Fibroblast of lung (primary cell): ENCODE results near the gene CRADD. TPM values are rescaled to one million over a fixed set of nuclear protein-coding genes. Genes with fewer than 3 reads are reported as not detected.

Experiments used
- DNase-seq, 2 donors: peaks; one replicate each; pipeline versions ENCODE4 v3.0.0 to v3.0.0-alpha.2; 2010; ENCODE audit warnings: low read depth in 2 of 2
- H2AFZ ChIP-seq: 2 replicates; pipeline ENCODE4 v1.5.1; 2012; ENCODE audit warnings: low read length, control low read depth, inconsistent platforms
- H3K27ac ChIP-seq: 2 replicates; pipeline ENCODE4 v1.5.1; 2011; ENCODE audit warnings: low read length, control low read depth; ENCODE audit not compliant: insufficient read depth
- H3K27me3 ChIP-seq: 2 replicates; pipeline ENCODE4 v1.5.1; 2011; ENCODE audit warnings: mild to moderate bottlenecking, low read length; ENCODE audit not compliant: control insufficient read depth, insufficient read depth
- H3K36me3 ChIP-seq: 2 replicates; pipeline ENCODE4 v1.5.1; 2011; ENCODE audit warnings: low read length; ENCODE audit not compliant: control insufficient read depth, insufficient read depth
- H3K4me1 ChIP-seq: 2 replicates; pipeline ENCODE4 v1.5.1; 2011; ENCODE audit warnings: low read length; ENCODE audit not compliant: control insufficient read depth, insufficient read depth; ENCODE audit errors: extremely low read depth
- H3K4me2 ChIP-seq: 2 replicates; pipeline ENCODE4 v1.5.1; 2011; ENCODE audit warnings: low read length, control low read depth; ENCODE audit not compliant: insufficient read depth; ENCODE audit errors: extremely low read depth
- H3K4me3 ChIP-seq, 4 experiments: fragments of 200-600 bp in 1 of 4; sonication (generic) in 1 of 4; replicated peaks in 1 of 4; 2 replicates each; pipeline ENCODE4 v1.5.1; 2011 to 2016; ENCODE audit warnings: low read length in 4 of 4, low read depth in 3 of 4, mild to moderate bottlenecking in 3 of 4, control low read depth in 2 of 4, inconsistent platforms in 1 of 4, mixed read lengths in 1 of 4; ENCODE audit not compliant: insufficient read depth in 1 of 4; ENCODE audit errors: control extremely low read depth in 1 of 4
- H3K79me2 ChIP-seq: 2 replicates; pipeline ENCODE4 v1.5.1; 2012; ENCODE audit warnings: mild to moderate bottlenecking, low read length, inconsistent platforms; ENCODE audit not compliant: control insufficient read depth, insufficient read depth
- H3K9ac ChIP-seq: 2 replicates; pipeline ENCODE4 v1.5.1; 2011; ENCODE audit warnings: mild to moderate bottlenecking, low read length, control low read depth; ENCODE audit not compliant: insufficient read depth
- H3K9me3 ChIP-seq: 2 replicates; pipeline ENCODE4 v1.5.1; 2012; ENCODE audit warnings: low read depth, low read length; ENCODE audit not compliant: control insufficient read depth, insufficient read depth
- H4K20me1 ChIP-seq: 2 replicates; pipeline ENCODE4 v1.5.1; 2011; ENCODE audit warnings: low read length; ENCODE audit not compliant: control insufficient read depth, insufficient read depth; ENCODE audit errors: extremely low read depth
- EZH2 ChIP-seq: IDR thresholded peaks from 2 replicates; pipeline ENCODE4 v1.5.1; 2012; ENCODE audit warnings: low read length, control low read depth, mild to moderate bottlenecking; ENCODE audit errors: missing control alignments
- polyA plus RNA-seq, 2 donors: library from polyadenylated mRNA; depleted of rRNA in 1 of 2; stranded (reverse) in 1 of 2; unstranded in 1 of 2; fragments of >200 nt; gene quantifications; 2 replicates each; pipeline ENCODE4 v1.2.1, GENCODE V29; 2011 to 2012; ENCODE audit warnings: missing spikeins in 1 of 2
- total RNA-seq: library from RNA; depleted of rRNA; stranded (reverse); fragments of >200 nt; gene quantifications from 2 replicates; pipeline ENCODE4 v1.2.1, GENCODE V29; 2014
- TF ChIP-seq, protein P1 (sequence below), 2 donors: IDR thresholded peaks in 1 of 2; conservative IDR thresholded peaks in 1 of 2; 1 replicate in 1 of 2; 2 replicates in 1 of 2; pipeline ENCODE4 v1.5.1; 2011 to 2012; ENCODE audit warnings: low read length in 2 of 2, control low read depth in 1 of 2, inconsistent platforms in 1 of 2, low read depth in 1 of 2, mild to moderate bottlenecking in 1 of 2

The CRADD gene
- total and polyA plus RNA-seq, 2 donors (not counting 1 experiment from before 2014, with no cell fraction given), result 13.5 to 21.1 TPM

DNA sequence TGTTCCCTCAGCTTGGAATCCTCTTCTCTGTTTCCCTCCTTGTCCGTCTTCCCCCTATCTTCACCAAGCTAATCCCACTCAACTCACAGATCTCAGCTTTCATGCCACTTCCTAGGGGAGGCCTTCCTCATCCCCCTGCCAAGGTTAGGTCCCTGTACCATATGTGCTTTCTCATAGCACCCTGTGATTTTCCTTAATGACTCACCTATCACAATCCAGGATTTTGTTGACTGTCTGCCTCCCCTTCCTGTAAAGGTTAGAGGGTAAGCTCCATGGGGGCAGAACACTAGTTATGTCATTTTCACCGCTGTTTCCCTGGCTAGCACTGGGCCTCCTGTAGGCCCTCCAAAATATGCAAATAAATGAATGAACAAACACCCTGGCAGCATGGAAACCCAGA is 57.6 kb downstream of the CRADD start:
- Histone ChIP-seq H4K20me1 (no peaks in the 10 kb centered on the region), H3K79me2 (no peaks in the 10 kb centered on the region), H3K4me2 (no peak overlapping the region), H3K27me3 (no peaks in the 10 kb centered on the region), H3K9ac (no peak overlapping the region), H3K9me3 (no peaks in the 10 kb centered on the region), H3K4me3 (no peak overlapping the region), H2AFZ (no peak overlapping the region), H3K36me3 (peaks cover 1% of the 10 kb centered on the region), H3K27ac (no peak overlapping the region), H3K4me1 (peaks cover 10% of the 10 kb centered on the region)
- DNase-seq, result no peak
- TF ChIP-seq EZH2, result no peak
- TF ChIP-seq, protein P1, sequence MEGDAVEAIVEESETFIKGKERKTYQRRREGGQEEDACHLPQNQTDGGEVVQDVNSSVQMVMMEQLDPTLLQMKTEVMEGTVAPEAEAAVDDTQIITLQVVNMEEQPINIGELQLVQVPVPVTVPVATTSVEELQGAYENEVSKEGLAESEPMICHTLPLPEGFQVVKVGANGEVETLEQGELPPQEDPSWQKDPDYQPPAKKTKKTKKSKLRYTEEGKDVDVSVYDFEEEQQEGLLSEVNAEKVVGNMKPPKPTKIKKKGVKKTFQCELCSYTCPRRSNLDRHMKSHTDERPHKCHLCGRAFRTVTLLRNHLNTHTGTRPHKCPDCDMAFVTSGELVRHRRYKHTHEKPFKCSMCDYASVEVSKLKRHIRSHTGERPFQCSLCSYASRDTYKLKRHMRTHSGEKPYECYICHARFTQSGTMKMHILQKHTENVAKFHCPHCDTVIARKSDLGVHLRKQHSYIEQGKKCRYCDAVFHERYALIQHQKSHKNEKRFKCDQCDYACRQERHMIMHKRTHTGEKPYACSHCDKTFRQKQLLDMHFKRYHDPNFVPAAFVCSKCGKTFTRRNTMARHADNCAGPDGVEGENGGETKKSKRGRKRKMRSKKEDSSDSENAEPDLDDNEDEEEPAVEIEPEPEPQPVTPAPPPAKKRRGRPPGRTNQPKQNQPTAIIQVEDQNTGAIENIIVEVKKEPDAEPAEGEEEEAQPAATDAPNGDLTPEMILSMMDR (conservative IDR thresholded peaks at IDR 0.05 in 1 of 2, IDR thresholded peaks at IDR 0.05 in 1 of 2; ENCODE audit: low read depth in 1 of 2, low read length in 2 of 2), result no peak

DNA sequence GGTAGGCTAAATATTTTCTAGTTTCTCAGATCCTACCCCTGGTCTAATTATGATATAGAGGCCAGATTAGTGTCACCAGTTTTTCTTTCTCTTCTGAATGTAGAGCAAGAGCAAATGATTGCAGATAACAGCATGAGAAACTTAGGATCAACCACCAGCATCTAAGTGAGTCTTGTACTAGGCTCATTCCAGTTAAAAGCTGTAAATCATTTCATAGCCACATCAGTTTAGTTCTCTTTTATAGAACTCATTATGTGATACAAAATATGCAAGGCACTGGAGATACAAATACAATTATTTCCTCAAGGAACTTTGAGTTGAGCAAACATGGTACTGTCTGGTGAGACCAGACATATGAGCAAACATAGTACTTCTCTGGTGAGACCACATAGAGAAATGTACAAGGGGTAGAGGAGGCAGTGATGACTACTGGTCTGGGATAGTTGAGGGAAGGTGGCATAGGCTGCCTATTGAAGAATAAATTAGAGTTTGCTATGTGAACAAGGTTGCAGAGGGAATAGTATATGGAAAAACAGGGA is 59.5 kb downstream of the CRADD start:
- H3K79me2 ChIP-seq, result no peaks in the 10 kb centered on the region
- peaks cover 10% of the 10 kb centered on the region for H3K4me1 ChIP-seq
- H3K27me3 ChIP-seq, result no peaks in the 10 kb centered on the region
- no peaks in the 10 kb centered on the region for H3K9me3 ChIP-seq
- no peak for TF ChIP-seq EZH2
- TF ChIP-seq, protein P1 (conservative IDR thresholded peaks at IDR 0.05 in 1 of 2, IDR thresholded peaks at IDR 0.05 in 1 of 2; ENCODE audit: low read depth in 1 of 2, low read length in 2 of 2), result no peak
- H3K36me3 ChIP-seq, result peaks cover 1% of the 10 kb centered on the region
- no peak overlapping the region for H3K4me3 ChIP-seq
- H3K27ac ChIP-seq, result no peak overlapping the region
- H3K9ac ChIP-seq, result no peak overlapping the region
- H3K4me2 ChIP-seq, result no peak overlapping the region
- no peaks in the 10 kb centered on the region for H4K20me1 ChIP-seq
- no peak for DNase-seq
- H2AFZ ChIP-seq, result no peak overlapping the region

DNA sequence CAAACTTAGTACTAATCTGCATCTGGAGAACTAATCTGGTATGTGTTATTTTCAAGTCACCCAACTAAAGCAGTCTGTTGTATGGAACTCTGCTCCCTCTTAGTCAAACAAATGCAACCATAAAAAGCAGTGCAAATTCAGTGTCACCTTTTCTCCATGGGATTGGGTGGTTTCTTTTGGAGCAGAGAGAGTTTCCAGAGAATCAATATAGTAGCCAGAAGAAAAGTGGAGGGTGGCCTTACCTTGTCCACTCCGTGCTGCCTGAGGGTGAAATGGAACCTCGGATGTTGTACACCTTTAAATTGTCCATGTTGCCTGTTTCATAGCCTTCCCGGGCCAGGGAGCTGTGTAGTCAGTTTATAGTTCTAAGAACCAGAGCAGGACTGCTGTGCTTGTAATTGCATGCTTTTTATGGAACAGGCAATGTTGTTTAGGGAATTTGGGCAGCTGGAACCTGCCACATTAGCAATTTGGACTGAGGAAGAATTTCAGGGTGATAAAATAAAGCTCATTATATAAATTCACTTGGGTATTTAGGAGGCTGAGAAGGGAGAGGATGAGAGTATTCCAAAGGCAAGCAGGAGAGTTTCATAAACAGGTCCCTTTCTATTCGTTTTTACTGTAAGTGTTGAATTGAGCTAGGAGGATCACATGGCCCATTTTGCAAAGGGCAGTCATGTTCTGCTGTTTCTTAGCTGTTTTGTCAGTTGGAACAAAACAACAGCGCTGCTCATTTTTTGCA is 60.5 kb downstream of the CRADD start:
- DNase-seq, result no peak
- Histone ChIP-seq H3K4me1 (peaks cover 10% of the 10 kb centered on the region), H4K20me1 (no peaks in the 10 kb centered on the region), H3K79me2 (peaks cover 2% of the 10 kb centered on the region), H3K9ac (no peak overlapping the region), H3K9me3 (no peaks in the 10 kb centered on the region), H3K4me3 (no peak overlapping the region), H2AFZ (no peak overlapping the region), H3K4me2 (no peak overlapping the region), H3K36me3 (peaks cover 1% of the 10 kb centered on the region), H3K27me3 (no peaks in the 10 kb centered on the region), H3K27ac (no peak overlapping the region)
- TF ChIP-seq, protein P1 (conservative IDR thresholded peaks at IDR 0.05 in 1 of 2, IDR thresholded peaks at IDR 0.05 in 1 of 2; ENCODE audit: low read depth in 1 of 2, low read length in 2 of 2), result no peak
- TF ChIP-seq EZH2, result no peak
